CD4-positive, alpha-beta memory T cell (primary cell): ENCODE measurements around the gene BIN2. TPM values are rescaled to one million over a fixed set of nuclear protein-coding genes. Genes with fewer than 3 reads are reported as not detected.

Source experiments
- CTCF ChIA-PET: fragments of 350-600 bp; sonication (Branson Sonifier 250); formaldehyde crosslinking; loops from one replicate; lab custom pipeline; 2021; ENCODE audit warnings: inconsistent platforms; ENCODE audit not compliant: partially characterized antibody; lab: Charles Lee
- POLR2A ChIA-PET: fragments of 350-600 bp; sonication (Branson Sonifier 250); formaldehyde crosslinking; loops from one replicate; lab custom pipeline; 2021; ENCODE audit not compliant: partially characterized antibody; lab: Charles Lee
- DNase-seq, 5 donors: peaks; one replicate each; pipeline versions ENCODE4 v3.0.0 to v3.0.0-alpha.2; 2020 to 2022; ENCODE audit warnings: mixed read lengths in 1 of 5
- H3K27ac ChIP-seq: one replicate; pipeline ENCODE4 v1.7.0; 2013; ENCODE audit warnings: low read depth, low read length
- H3K27me3 ChIP-seq: 2 replicates; pipeline ENCODE4 v1.7.0; 2013; ENCODE audit warnings: mild to moderate bottlenecking, low read length, moderate library complexity; ENCODE audit not compliant: insufficient read depth
- H3K36me3 ChIP-seq: 2 replicates; pipeline ENCODE4 v1.7.0; 2013; ENCODE audit warnings: mild to moderate bottlenecking, low read length, moderate library complexity; ENCODE audit not compliant: insufficient read depth
- H3K4me1 ChIP-seq: 2 replicates; pipeline ENCODE4 v1.7.0; 2013; ENCODE audit warnings: mild to moderate bottlenecking, low read length, moderate library complexity; ENCODE audit not compliant: insufficient read depth
- H3K4me3 ChIP-seq, 2 donors: one replicate each; pipeline ENCODE4 v1.7.0; 2013; ENCODE audit warnings: low read length in 2 of 2, mild to moderate bottlenecking in 1 of 2
- H3K9me3 ChIP-seq, 2 donors: one replicate each; pipeline ENCODE4 v1.7.0; 2013; ENCODE audit warnings: low read length in 2 of 2, control low read depth in 1 of 2; ENCODE audit not compliant: control insufficient read depth in 1 of 2
- H3K27ac Mint-ChIP-seq, 7 donors: one replicate each; pipeline ENCODE4 v1.8.0; 2020 to 2021; ENCODE audit warnings: mixed read lengths in 7 of 7, mild to moderate bottlenecking in 6 of 7, inconsistent platforms in 3 of 7, moderate library complexity in 3 of 7
- H3K27me3 Mint-ChIP-seq, 2 donors: one replicate each; pipeline ENCODE4 v1.8.0; 2020 to 2021; ENCODE audit warnings: mixed read lengths in 2 of 2
- H3K36me3 Mint-ChIP-seq, 2 donors: one replicate each; pipeline ENCODE4 v1.8.0; 2020 to 2021; ENCODE audit warnings: mixed read lengths in 2 of 2, inconsistent platforms in 1 of 2, mild to moderate bottlenecking in 1 of 2
- H3K4me1 Mint-ChIP-seq, 4 donors: one replicate each; pipeline ENCODE4 v1.8.0; 2020 to 2021; ENCODE audit warnings: mixed read lengths in 4 of 4, mild to moderate bottlenecking in 1 of 4
- H3K4me3 Mint-ChIP-seq, 8 donors: one replicate each; pipeline ENCODE4 v1.8.0; 2020 to 2021; ENCODE audit warnings: mixed read lengths in 8 of 8, mild to moderate bottlenecking in 7 of 8, moderate library complexity in 6 of 8, inconsistent platforms in 3 of 8
- H3K9me3 Mint-ChIP-seq, 8 donors: one replicate each; pipeline ENCODE4 v1.8.0; 2020 to 2021; ENCODE audit warnings: mixed read lengths in 8 of 8, mild to moderate bottlenecking in 5 of 8, inconsistent platforms in 3 of 8, moderate library complexity in 1 of 8
- intact Hi-C: fragments of 100-400 bp; cut with micrococcal nuclease; formaldehyde crosslinking; loops from one replicate; pipeline ENCODE4 v1.15.1; 2023
- polyA plus RNA-seq, 2 donors: library from polyadenylated mRNA; unstranded; fragments of 300-500 nt; fragmentation: Illumina TruSeq; gene quantifications; one replicate each; pipeline ENCODE4 v1.2.3, GENCODE V29; 2021
- total RNA-seq, 2 experiments: library from RNA; stranded (reverse); gene quantifications; one replicate each; pipeline ENCODE4 v1.2.3, GENCODE V29; 2021

The BIN2 gene
- total and polyA plus RNA-seq, 4 experiments from 2014 or later = 183 to 309 (median 218) TPM

DNA sequence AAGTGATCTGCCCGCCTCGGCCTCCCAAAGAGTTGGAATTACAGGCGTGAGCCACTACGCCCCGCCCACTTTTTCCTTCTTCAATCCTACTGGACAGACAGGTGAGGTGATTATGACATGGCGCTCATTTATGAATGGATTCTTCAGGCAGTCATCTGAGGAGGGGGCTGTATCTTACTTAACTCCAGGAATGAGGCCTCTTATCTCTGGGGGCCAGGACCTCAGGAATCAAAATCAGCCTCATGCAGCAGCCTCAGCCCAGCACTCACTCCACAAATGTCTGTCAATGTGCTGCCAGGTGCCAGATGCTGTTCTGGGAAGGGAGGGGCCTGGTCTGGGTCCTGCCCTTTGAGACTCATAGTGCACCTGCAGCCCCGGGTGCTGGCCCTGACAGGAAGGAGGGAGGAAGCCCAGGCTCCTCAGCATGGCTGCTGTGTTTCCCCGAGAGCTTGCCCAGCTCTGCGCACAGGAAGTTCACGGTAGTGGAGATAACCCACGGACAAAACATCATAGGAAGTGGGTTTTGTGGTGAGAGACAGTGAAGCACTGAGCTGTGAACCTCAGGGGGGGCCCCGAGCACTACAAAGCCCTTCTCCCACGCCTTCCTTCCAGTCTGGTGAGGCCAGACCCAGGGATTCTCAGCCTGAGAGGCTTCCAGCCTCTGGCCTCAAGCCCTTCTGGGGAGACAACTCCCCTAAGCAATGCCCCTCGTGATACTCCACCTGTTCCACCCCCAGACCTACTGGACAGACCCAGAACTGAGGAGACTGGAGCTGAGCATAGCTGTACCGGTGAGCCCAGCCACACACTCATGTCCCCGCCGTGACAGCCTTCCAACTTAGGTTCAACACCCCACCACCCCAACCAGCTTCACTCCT is 44.9 kb upstream of the BIN2 start:
- Mint-ChIP-seq H3K27me3 (no peaks in the 10 kb centered on the region), H3K4me3 (peak overlapping the region; percentile 63 to 92 (median 81)), H3K9me3 (no peaks in the 10 kb centered on the region), H3K36me3 (peaks cover 4 to 14% of the 10 kb centered on the region in 2 donors), H3K4me1 (peaks cover 32 to 51% (median 40%) of the 10 kb centered on the region in 4 donors), H3K27ac (peak overlapping the region; percentile 96 to 99 (median 98))
- H3K27ac ChIP-seq = peak overlapping the region; percentile 54
- ChIA-PET POLR2A (interaction anchor here (0.7 to 3.5 kb wide), 22 partner anchors 9 to 517 kb away, joined by 3 to 33 read pairs (median 4); partner anchors contain the start of genes BIN2, CSRNP2, DAZAP2 and GALNT6), CTCF (interaction anchor here (0.9 to 3.4 kb wide), 9 partner anchors 14 to 278 kb away, joined by 3 to 21 read pairs (median 5); partner anchors contain the start of gene GALNT6)
- no peaks in the 10 kb centered on the region for H3K36me3 ChIP-seq
- H3K27me3 ChIP-seq = no peaks in the 10 kb centered on the region
- intact Hi-C loops = loop anchor here (1.0 to 2.0 kb wide), 3 partner anchors 16 to 56 kb away; partner anchors contain the start of gene GALNT6
- peak; percentile 94 to 98 (median 96) for DNase-seq
- H3K4me1 ChIP-seq = peaks cover 33% of the 10 kb centered on the region
- no peaks in the 10 kb centered on the region for H3K9me3 ChIP-seq
- H3K4me3 ChIP-seq = peak overlapping the region; percentile 45 to 55

DNA sequence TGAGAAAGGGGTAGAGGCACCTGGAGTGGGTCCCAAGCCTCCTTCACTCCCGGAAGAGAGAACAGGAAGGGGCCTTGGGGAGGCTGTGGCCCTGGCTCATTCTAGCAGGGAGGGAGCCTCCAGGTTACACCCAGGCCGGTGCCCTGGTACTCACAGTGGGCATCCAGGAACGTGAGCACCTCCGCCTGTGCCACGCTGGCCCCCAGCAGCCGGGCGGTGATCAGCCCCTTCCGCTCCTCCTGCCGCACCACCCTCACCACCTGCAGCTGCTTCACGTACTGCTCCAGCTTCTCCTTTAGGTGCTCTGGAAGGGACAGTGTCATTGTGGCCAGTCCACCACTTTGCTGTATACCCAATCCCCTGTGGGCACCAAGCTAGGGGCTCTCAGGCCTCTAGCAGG is 41.3 kb upstream of the BIN2 start:
- H3K27ac Mint-ChIP-seq = peak overlapping the region in 2 of 7 donors; percentile 29 to 72
- no peak overlapping the region for H3K4me3 ChIP-seq
- no peak overlapping the region for H3K27ac ChIP-seq
- no peak overlapping the region for H3K4me3 Mint-ChIP-seq
- POLR2A ChIA-PET = interaction anchor here (0.5 kb wide), 1 partner anchor 33 kb away, joined by 3 read pairs; no protein-coding TSS in a partner anchor
- peaks cover 30% of the 10 kb centered on the region for H3K4me1 ChIP-seq
- peaks cover 23 to 31% (median 25%) of the 10 kb centered on the region in 4 donors for H3K4me1 Mint-ChIP-seq
- no peaks in the 10 kb centered on the region for H3K27me3 Mint-ChIP-seq
- no peaks in the 10 kb centered on the region for H3K9me3 ChIP-seq
- intact Hi-C loops = no loop called here
- H3K36me3 Mint-ChIP-seq = peaks cover 8 to 20% of the 10 kb centered on the region in 2 donors
- CTCF ChIA-PET = interaction anchor here (1.5 kb wide), 1 partner anchor 16 kb away, joined by 5 read pairs; no protein-coding TSS in a partner anchor
- no peaks in the 10 kb centered on the region for H3K9me3 Mint-ChIP-seq
- DNase-seq = no peak
- H3K27me3 ChIP-seq = no peaks in the 10 kb centered on the region
- no peaks in the 10 kb centered on the region for H3K36me3 ChIP-seq

DNA sequence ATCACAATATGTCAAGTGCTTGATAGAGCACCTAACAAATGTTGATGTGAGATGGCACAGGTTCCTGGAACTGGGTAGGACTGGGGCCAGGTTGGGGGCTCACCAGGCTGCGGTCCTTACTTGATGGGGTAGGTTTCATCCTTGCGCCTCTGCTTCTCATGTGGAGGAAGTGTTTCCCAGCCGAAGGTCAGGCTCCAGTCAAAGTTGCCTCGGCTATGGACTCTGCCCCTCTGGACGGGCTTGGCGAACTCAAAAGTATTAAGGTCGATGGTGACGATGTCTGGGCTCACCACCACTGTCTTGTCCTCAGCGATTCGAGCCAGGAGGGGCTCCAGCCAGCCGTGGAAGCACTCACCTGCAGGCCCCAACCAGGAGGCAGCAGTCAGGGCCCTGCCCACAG is 40.0 kb upstream of the BIN2 start:
- Mint-ChIP-seq H3K4me1 (peaks cover 13 to 18% (median 16%) of the 10 kb centered on the region in 4 donors), H3K27ac (peak overlapping the region in 2 of 7 donors; percentile 15 to 57), H3K36me3 (peaks cover 17 to 28% of the 10 kb centered on the region in 2 donors), H3K9me3 (no peaks in the 10 kb centered on the region), H3K4me3 (no peak overlapping the region), H3K27me3 (no peaks in the 10 kb centered on the region)
- Histone ChIP-seq H3K4me1 (peaks cover 18% of the 10 kb centered on the region), H3K9me3 (no peaks in the 10 kb centered on the region), H3K27ac (no peak overlapping the region), H3K4me3 (no peak overlapping the region), H3K27me3 (no peaks in the 10 kb centered on the region), H3K36me3 (no peaks in the 10 kb centered on the region)
- intact Hi-C loops = no loop called here
- no peak for DNase-seq
- POLR2A ChIA-PET = no interaction called here
- CTCF ChIA-PET = interaction anchor here (1.5 kb wide), 1 partner anchor 15 kb away, joined by 5 read pairs; no protein-coding TSS in a partner anchor

GRCh38 chr12:51362747-51363342 is 38.9 kb upstream of the BIN2 start:
- no peaks in the 10 kb centered on the region for H3K27me3 ChIP-seq
- CTCF ChIA-PET = interaction anchor here (2.1 kb wide), 1 partner anchor 12 kb away, joined by 7 read pairs; no protein-coding TSS in a partner anchor
- no peak overlapping the region for H3K4me3 ChIP-seq
- H3K27ac Mint-ChIP-seq = peak overlapping the region in 2 of 7 donors; percentile 2 to 37
- no peak for DNase-seq
- intact Hi-C loops = no loop called here
- no peaks in the 10 kb centered on the region for H3K9me3 ChIP-seq
- peaks cover 5 to 8% (median 7%) of the 10 kb centered on the region in 4 donors for H3K4me1 Mint-ChIP-seq
- H3K4me1 ChIP-seq = peaks cover 6% of the 10 kb centered on the region
- H3K36me3 ChIP-seq = peaks cover under 1% of the 10 kb centered on the region
- POLR2A ChIA-PET = no interaction called here
- no peak overlapping the region for H3K27ac ChIP-seq
- H3K4me3 Mint-ChIP-seq = no peak overlapping the region
- peaks cover 25% of the 10 kb centered on the region in 2 donors for H3K36me3 Mint-ChIP-seq
- H3K9me3 Mint-ChIP-seq = no peaks in the 10 kb centered on the region
- no peaks in the 10 kb centered on the region for H3K27me3 Mint-ChIP-seq

DNA sequence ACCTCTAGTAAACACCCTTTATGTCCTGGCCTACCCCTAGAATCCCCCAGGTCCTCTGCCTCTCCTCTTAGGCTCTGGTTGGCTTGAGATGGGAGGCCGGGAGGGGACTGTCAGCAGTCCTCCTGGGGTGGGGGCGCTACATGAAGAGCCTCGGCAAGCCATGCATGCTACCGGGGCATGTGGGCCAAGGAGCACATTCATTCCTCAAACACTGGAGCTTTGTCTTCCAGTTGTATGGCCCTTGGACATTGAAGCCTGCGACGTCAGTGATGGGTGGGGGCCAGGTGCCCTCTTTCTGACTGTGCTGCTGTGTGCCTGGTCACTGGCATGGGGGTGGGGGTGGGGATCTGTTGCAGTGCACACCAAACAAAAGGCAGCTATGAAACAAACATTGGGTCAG is 38.3 kb upstream of the BIN2 start:
- H3K4me1 Mint-ChIP-seq = peaks cover 0 to 4% (median 2%) of the 10 kb centered on the region in 4 donors
- peaks cover 24 to 26% of the 10 kb centered on the region in 2 donors for H3K36me3 Mint-ChIP-seq
- CTCF ChIA-PET = interaction anchor here (2.1 kb wide), 1 partner anchor 12 kb away, joined by 7 read pairs; no protein-coding TSS in a partner anchor
- Histone ChIP-seq H3K27me3 (no peaks in the 10 kb centered on the region), H3K4me3 (no peak overlapping the region), H3K9me3 (no peaks in the 10 kb centered on the region), H3K4me1 (peaks cover 1% of the 10 kb centered on the region), H3K36me3 (peaks cover 6% of the 10 kb centered on the region), H3K27ac (no peak overlapping the region)
- POLR2A ChIA-PET = no interaction called here
- no peaks in the 10 kb centered on the region for H3K27me3 Mint-ChIP-seq
- no peak for DNase-seq
- no peak overlapping the region for H3K27ac Mint-ChIP-seq
- no peaks in the 10 kb centered on the region for H3K9me3 Mint-ChIP-seq
- no peak overlapping the region for H3K4me3 Mint-ChIP-seq
- intact Hi-C loops = no loop called here

- H3K27ac ChIP-seq = no peak overlapping the region
- H3K27ac Mint-ChIP-seq = peak overlapping the region in 2 of 7 donors; percentile 29 to 32
- no peaks in the 10 kb centered on the region for H3K27me3 Mint-ChIP-seq
- H3K36me3 ChIP-seq = peaks cover 11% of the 10 kb centered on the region
- peaks cover 0 to 4% (median 2%) of the 10 kb centered on the region in 4 donors for H3K4me1 Mint-ChIP-seq
- intact Hi-C loops = no loop called here
- H3K4me3 Mint-ChIP-seq = no peak overlapping the region
- peaks cover 25 to 26% of the 10 kb centered on the region in 2 donors for H3K36me3 Mint-ChIP-seq
- DNase-seq = no peak
- ChIA-PET POLR2A (no interaction called here), CTCF (interaction anchor here (0.8 to 2.1 kb wide), 3 partner anchors 11 to 91 kb away, joined by 3 to 7 read pairs (median 5); no protein-coding TSS in a partner anchor)
- no peaks in the 10 kb centered on the region for H3K9me3 Mint-ChIP-seq
- H3K4me1 ChIP-seq = no peaks in the 10 kb centered on the region
- no peaks in the 10 kb centered on the region for H3K9me3 ChIP-seq
- H3K27me3 ChIP-seq = no peaks in the 10 kb centered on the region
- H3K4me3 ChIP-seq = no peak overlapping the region
Measured at GRCh38 chr12:51361161-51362016, 37.4 kb upstream of the BIN2 start.
